CD4-positive, alpha-beta T cell treated with Interleukin-21 for 1 hour (primary cell): ENCODE data around the gene DPH3.

Experiments
- DNase-seq: peaks from one replicate; pipeline ENCODE4 v3.0.0-alpha.2; 2020

The DPH3 gene

GRCh38 chr3:16253601-16254000, 11.1 kb downstream of the DPH3 start:
- no peak for DNase-seq

DNA sequence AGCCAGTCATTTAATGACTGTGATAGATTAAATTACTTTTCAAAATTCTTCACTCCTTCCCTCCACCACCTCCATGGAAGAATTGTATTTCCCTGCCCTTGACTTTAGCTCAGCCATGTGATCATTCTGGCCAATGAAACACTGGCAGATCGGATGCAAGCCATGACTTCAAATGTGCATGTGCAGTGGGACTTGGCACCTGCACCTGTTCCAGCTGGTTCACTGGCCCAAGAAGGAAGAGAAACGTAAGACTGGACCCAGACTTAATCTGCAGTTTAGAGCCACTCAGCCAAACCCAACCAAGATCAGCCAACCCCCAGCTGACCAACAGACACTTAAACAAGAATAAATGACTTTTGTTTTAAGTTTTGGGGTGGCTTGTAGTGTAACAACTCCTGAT, 11.8 kb downstream of the DPH3 start:
- DNase-seq, result no peak

- DNase-seq, result no peak
These were observed 12.3 kb downstream of the DPH3 start for GRCh38 chr3:16252243-16252978.

DNA sequence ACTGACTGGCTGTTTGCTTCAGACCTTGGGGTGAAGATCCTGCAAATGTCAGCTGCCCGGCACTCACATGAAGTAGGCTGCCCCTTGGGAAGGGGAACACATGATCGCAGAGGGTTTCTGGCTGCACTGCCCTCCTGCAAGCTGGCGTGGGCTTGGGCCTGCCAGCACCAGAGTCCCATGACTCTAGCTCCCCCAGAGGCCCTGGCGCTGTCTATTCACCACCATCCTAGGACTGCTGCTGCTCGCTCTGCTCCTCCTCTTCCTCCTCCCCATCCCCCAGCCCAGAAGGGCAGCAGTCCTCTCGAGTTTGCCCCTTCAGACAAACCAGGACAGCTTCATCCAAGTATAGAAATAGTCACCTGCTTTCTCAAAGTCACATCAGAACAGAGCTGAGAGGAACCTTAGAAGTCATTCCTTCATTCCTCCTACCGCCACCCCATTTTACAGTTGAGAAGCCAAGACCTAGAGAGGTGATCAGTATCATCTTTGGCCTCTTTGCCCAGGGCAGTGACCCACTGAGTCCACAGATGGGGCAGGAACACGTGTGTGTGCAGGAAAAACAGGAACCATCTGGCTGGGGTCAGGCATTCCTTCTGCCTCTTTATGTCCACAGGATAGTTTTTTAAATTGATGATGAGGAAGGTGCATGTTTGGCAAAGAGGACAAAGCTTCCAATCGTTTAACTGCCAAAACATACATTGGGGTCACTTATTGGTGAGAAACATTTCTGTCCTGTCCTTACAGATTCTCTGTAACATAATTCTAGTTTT, 13.2 kb downstream of the DPH3 start:
- no peak for DNase-seq

DNA sequence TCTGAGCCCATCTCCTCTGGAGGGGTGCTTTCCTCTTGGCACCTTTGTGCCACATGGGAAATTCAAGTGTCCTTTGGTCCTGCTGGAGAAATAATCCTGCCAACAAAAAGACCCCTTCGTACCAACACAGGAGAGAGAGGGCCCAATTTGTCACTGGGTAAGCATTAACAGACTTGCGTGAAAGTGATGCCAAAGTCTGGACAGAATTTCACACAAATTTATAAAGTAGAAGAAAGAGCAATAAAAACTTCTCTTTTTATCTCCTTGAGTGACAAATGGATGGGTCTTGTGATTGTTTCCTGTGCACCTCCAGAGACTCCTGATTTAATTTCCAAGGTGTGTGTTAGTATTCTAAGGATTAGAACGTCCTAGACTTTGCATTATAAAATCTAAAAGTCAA, 14.9 kb downstream of the DPH3 start:
- no peak for DNase-seq

GRCh38 chr3:16249336-16249735, 15.4 kb downstream of the DPH3 start:
- no peak for DNase-seq

DNA sequence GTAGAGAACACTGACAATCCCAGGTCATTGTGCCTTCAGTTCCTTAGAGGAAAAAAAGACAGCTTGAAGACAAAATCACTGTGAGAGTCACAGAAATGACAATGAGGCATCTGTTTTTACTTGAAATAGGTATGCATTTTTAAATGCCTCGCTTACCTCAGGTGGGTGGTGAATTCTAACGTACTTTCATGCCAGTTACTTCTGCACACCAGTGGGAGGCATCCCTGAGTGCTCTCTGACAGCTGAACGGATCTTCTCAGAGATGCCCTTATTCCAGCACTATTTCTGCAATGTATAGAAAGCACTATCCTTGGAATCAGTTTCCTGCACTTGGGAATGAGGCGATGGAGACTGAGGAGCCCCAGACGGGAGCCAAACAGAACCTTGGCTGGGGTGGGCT, 16.2 kb downstream of the DPH3 start:
- no peak for DNase-seq

DNA sequence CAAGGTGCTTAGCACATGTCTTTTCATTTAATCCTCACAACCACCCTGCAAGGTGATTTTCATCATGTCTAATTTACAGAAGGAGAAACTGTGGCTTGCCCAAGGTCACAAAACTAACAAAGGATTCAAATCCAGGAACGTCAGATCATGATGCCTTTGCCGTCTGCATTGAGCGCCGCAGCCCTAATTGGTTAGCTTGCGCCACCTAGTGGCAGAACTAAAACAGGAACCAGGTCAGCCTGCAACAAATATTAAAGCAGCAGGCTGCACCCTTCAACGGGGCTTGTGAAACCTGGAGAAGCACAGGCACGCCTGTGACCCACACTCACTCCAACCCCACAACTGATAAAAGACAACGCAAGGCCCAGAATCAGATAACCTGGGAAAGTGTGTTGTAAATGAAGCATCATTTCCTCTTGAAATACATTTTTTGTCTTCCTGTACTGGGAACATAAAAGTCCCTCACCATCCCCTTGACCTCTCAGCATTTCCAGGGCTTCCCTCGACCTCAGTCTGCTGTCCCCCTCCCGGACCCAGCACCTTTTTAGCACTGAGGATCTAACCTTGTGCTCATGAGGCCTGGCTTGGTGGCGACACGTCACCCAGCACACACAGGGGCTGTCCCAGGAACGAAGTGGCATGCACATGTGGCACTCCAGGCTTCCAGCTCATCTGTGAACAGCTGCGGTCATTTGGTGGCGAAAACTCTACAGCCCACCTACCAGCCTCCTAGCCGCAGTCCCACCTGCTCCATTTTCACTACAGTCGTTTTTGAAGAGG, 17.3 kb downstream of the DPH3 start:
- peak; percentile 81 for DNase-seq

GRCh38 chr3:16245609-16246008, 19.1 kb downstream of the DPH3 start:
- no peak for DNase-seq

DNA sequence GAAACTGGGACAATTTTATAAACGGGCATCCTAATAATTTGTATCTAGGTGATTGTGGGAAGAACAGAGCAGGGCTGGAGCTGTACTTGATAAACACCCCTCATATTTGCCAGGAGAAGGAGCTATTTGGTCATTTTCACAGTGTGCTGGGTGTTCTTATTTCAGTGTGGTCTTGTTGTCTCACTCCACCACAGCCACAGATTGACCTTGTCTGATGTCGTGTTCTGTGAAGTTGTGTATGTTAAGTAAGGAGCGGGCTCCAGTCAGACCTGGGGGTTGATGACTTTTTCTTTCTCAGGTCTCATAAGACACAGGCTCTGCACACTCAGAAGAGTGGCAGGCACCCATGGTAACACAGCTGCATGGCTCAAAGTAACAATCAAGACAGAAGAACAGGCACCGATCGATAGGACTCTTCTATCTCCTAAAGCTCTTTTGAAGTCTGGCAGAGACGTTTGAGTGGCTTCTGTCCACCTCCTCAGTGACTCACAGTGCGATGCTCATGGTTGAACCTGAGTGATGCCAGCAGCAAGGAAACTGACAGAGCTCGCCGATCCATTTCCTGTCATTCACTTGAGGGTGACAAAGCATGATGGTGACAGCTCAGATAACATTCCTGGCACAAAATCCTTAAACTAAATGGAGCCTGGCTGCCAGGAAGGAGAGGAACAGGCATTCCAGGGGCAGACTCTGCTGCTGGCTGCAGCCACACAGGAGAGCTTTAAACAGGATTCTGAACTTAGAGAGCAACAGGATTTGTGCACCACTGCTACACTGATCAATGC, 20.8 kb downstream of the DPH3 start:
- no peak for DNase-seq

DNA sequence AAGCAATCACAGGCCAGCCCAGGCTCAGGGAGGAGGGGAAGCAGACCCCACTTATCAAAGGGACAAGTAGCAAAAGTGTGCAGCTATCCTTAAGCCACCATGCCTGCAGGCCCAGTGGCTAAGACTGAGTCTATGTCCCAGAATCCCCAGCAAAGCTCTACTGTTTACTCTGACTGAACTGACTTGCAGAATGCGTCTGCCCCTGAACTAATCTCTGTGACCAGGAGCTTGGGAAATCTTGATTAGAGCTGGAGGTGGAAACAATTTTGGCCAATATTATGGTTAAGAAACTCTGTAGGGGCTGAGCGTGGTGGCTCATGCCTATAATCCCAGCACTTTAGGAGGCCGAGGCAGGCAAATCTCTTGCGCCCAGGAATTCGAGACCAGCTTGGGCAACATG, 22.6 kb downstream of the DPH3 start:
- DNase-seq, result no peak

DNA sequence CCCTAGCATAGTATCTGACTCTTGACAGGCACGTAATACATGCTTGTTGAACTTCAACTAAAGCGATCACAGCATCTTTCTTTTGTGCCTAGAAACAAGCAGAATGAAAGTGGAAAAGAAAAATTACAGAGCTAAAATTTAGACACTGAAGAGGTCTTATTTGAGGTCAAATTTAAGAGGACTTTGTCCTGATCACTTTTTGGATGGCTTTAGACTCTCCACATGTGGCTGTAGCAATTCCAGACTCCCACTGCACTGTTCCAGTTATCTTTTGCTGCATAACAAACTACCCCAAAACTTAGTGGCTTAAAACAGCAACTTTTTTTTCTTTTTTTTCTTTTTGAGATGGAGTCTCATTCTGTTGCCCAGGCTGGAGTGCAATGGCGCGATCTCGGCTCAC, 23.5 kb downstream of the DPH3 start:
- no peak for DNase-seq

DNA sequence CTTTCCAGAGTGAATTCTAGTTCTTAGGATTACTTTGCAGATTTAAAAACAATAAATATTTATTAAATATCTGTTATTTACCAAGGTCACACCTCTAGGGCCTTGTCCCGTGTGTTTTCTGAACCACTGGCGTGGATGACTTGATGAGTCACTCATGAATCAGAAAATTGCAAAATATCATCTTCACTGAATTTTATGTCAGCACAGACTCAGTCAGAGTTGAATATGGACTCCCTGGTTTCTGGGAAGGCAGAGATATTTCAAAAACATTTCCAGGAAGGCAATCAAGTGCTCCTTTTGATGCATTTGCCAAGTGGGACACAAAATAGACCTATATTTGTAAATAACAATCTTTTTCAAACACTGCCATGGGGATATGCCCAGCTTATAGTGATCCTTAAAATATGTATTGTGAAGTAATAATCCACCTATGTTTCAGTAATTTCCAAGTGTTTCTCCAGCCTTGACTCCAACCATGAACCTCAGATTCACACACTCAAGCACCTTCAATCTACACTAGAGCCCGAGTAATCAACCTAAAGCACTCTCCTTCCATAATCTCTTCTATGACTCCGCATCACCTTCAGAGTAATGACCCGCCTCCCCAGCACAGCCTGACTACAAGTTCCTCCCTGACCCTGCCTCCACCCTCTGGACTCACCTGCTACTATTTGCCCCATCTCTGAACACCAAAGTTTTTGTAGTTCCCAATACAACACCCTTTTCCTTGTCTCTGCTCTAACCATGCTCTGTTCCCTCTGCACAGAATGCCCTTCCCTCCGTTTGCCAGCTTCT, 24.3 kb downstream of the DPH3 start:
- DNase-seq, result no peak

DNA sequence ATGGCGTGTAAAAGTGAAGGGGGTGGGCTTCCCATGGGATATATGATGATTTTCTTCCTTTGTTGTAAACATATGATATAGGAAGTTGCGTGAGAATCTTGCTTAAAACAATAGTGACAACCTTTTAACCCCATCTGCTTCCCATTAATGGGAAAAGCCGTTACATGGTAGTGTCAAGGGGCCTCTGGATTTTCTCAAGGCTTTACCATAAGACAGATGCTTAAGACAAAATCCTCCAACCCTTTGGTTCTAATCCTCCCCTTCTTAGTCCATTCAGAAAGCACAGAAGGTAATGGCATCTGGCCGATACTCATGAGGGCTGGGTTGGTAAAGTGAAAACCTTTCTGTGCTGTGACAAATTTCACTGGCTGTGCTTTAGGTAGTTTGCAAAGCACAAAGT, 25.0 kb downstream of the DPH3 start:
- DNase-seq, result no peak

- DNase-seq, result no peak
These were observed 25.5 kb downstream of the DPH3 start for GRCh38 chr3:16239086-16239770.

DNA sequence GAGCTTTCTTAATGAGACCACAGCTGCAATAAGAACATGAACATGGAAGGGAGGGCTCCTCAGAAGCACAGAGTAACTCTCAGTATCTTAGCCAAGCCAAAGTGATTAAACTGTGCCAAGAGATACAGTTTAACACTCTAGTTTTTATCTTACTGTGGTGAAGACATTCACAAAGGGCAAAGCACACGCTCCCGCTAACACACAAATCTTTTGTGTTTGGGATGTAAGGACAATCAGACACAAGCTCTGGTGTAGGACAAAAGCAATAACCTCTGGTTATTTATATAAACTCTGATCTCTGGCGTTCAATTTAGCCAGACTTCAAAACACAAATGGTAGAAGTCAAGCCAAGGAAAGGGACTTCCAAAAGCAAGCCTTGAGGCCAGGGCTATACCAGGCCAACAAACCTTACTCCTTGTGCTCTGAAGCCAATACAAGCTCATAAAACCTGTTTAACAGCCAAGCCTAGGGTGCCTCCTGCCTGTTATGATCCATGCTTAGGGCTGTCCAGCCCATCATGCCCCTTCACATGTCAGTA, 27.8 kb downstream of the DPH3 start:
- no peak for DNase-seq

- no peak for DNase-seq
These were observed 28.6 kb downstream of the DPH3 start for GRCh38 chr3:16236030-16236639.

DNA sequence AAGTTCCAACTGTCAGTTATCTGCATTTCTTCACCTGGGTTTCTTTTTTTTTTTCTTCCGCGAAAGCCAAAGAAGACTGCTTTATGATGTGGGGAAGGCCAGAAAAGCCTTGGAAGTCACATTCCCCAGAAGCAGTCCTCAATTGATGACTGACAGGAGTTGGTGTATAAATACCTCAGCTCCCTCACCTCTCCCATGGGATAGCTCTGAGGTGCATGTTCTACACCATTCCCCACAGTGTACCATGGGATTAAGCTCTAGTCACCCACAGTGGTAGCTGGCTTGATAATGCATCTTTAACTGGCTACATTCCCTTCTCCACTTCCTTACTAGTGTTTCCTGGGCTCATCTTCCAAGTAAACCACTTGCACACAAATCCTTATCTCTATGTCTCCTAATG, 30.5 kb downstream of the DPH3 start:
- no peak for DNase-seq

GRCh38 chr3:16233806-16234205, 30.9 kb downstream of the DPH3 start:
- no peak for DNase-seq

DNA sequence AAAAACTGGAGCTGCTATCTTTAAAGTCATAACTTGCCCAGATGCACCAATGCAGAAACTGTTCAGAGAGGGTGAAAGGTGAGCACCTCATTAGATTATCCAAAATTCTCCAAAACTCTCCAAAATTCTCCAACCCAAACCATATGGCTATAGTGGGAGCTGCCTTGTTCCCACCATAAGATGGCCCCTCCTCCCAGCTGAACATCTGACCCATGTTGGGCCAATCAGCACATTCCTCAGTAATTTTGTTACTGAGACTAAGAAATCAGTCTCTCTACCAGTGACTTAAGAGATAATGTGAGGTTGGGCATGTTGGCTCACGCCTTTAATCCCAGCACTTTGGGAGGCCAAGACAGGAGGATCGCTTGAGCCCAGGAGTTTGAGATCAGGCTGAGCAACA, 32.8 kb downstream of the DPH3 start:
- DNase-seq, result no peak

DNA sequence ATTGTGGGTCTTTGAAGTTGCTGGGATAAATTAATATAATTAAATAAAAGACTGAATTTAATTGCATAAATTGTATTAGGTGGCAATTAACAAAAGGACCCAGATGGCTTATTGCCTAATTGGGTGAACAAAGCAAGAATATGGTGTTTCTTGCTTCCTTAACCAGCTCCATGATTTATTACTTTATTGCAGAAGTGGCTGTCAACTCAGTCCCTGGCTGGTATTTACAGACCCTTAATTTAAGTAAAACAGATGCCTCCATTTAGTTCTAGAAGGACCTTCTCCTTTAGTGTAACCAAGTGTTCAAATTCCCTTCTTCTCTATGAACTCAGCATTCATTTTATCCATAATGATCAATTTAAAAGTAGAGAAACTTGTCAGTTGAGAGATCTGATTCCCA, 35.1 kb downstream of the DPH3 start:
- DNase-seq, result no peak
